B cell (primary cell): Measurements from ENCODE around the gene LHX6.

Experiments used
- EZH2 ChIP-seq: IDR thresholded peaks from 2 replicates; pipeline ENCODE4 v1.6.1; 2012; ENCODE audit warnings: borderline replicate concordance, low read depth, mild to moderate bottlenecking, moderate library complexity, low read length; ENCODE audit not compliant: insufficient read depth, poor library complexity, severe bottlenecking
- TF ChIP-seq, protein P1 (sequence below): fragments of 200-600 bp; IDR thresholded peaks from one replicate; pipeline ENCODE4 v1.8.0; 2022; ENCODE audit warnings: antibody characterized with exemption, mild to moderate bottlenecking

DNA sequence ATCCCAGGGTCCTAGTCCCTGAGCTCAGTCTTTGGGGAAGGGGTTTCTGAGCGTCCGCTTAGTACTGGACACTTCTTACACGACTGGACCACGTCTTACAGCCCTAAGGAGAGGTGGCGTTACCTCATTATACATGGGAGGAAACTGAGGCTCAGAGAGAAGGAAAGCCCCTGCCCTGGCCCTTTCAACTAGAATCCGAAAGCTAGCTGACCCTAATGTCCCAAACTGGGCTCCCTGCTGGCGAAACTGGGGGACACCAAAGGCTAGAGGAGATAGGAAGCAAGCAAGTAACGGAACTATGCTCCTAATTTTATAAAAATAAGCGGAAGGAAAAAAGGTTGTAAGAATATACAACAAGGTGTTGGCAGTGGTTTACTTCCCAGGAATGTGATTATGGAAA, 14.2 kb downstream of the LHX6 start:
- TF ChIP-seq, protein P1, sequence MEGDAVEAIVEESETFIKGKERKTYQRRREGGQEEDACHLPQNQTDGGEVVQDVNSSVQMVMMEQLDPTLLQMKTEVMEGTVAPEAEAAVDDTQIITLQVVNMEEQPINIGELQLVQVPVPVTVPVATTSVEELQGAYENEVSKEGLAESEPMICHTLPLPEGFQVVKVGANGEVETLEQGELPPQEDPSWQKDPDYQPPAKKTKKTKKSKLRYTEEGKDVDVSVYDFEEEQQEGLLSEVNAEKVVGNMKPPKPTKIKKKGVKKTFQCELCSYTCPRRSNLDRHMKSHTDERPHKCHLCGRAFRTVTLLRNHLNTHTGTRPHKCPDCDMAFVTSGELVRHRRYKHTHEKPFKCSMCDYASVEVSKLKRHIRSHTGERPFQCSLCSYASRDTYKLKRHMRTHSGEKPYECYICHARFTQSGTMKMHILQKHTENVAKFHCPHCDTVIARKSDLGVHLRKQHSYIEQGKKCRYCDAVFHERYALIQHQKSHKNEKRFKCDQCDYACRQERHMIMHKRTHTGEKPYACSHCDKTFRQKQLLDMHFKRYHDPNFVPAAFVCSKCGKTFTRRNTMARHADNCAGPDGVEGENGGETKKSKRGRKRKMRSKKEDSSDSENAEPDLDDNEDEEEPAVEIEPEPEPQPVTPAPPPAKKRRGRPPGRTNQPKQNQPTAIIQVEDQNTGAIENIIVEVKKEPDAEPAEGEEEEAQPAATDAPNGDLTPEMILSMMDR: no peak
- TF ChIP-seq EZH2: no peak
